H1 (cell line): ENCODE measurements around the gene SNX7. TPM values are rescaled to one million over a fixed set of nuclear protein-coding genes. Genes with fewer than 3 reads are reported as not detected.

Experiments used
- CTCF ChIA-PET: fragments of 300-600 bp; sonication (Branson Sonifier 250); formaldehyde crosslinking; loops from one replicate; lab custom pipeline; 2021; ENCODE audit not compliant: partially characterized antibody; lab: Charles Lee
- POLR2A ChIA-PET: fragments of 300-600 bp; sonication (Branson Sonifier 250); formaldehyde crosslinking; loops from one replicate; lab custom pipeline; 2021; ENCODE audit warnings: inconsistent platforms; ENCODE audit not compliant: partially characterized antibody; lab: Charles Lee
- DNase-seq, 2 experiments: peaks; one replicate each; pipeline versions ENCODE4 v3.0.0 to v3.0.0-alpha.2; 2010 to 2022; ENCODE audit warnings: low spot score in 2 of 2, low read depth in 1 of 2, mixed read lengths in 1 of 2
- FAIRE-seq: peaks from 2 replicates; lab custom pipeline; 2011; peaks lifted over from hg19 to GRCh38; lab: Jason Lieb, UNC
- H2AFZ ChIP-seq: 2 replicates; pipeline ENCODE4 v1.8.1; 2012; ENCODE audit warnings: low read length, inconsistent platforms
- H2AK5ac ChIP-seq: 2 replicates; pipeline ENCODE4 v1.6.1; 2013; ENCODE audit warnings: low read depth, low read length
- H2BK120ac ChIP-seq: replicated peaks from 2 replicates; pipeline ENCODE3; 2013; ENCODE audit warnings: low read depth, low read length, inconsistent platforms
- H2BK12ac ChIP-seq: 2 replicates; pipeline ENCODE4 v1.6.1; 2013; ENCODE audit warnings: low read depth, low read length
- H2BK15ac ChIP-seq: 2 replicates; pipeline ENCODE4 v1.6.1; 2013; ENCODE audit warnings: low read length
- H2BK20ac ChIP-seq: 2 replicates; pipeline ENCODE4 v1.6.1; 2013; ENCODE audit warnings: low read length
- H2BK5ac ChIP-seq: 2 replicates; pipeline ENCODE4 v1.6.1; 2013; ENCODE audit warnings: low read depth, low read length
- H3K14ac ChIP-seq: 2 replicates; pipeline ENCODE4 v1.6.1; 2013; ENCODE audit warnings: inconsistent platforms; ENCODE audit not compliant: insufficient read length
- H3K18ac ChIP-seq: 2 replicates; pipeline ENCODE4 v1.6.1; 2013; ENCODE audit warnings: low read length; ENCODE audit errors: extremely low read depth
- H3K23ac ChIP-seq: 2 replicates; pipeline ENCODE4 v1.6.1; 2013; ENCODE audit warnings: inconsistent platforms; ENCODE audit not compliant: insufficient read length
- H3K23me2 ChIP-seq: 2 replicates; pipeline ENCODE4 v1.6.1; 2013; ENCODE audit warnings: low read depth, low read length
- H3K27ac ChIP-seq: 2 replicates; pipeline ENCODE4 v1.6.1; 2011; ENCODE audit warnings: low read depth, low read length, inconsistent platforms
- H3K27me3 ChIP-seq, 4 experiments: replicated peaks in 1 of 4; 1 replicate in 1 of 4; 2 replicates in 3 of 4; pipeline versions ENCODE4 v1.6.1 to v1.8.1; 2011 to 2013; ENCODE audit warnings: low read length in 3 of 4, mild to moderate bottlenecking in 3 of 4, inconsistent platforms in 2 of 4, mixed read lengths in 2 of 4, moderate library complexity in 1 of 4; ENCODE audit not compliant: control insufficient read depth in 3 of 4, insufficient read depth in 3 of 4; ENCODE audit errors: extremely low read depth in 1 of 4
- H3K36me3 ChIP-seq, 4 experiments: 2 replicates each; pipeline versions ENCODE4 v1.6.1 to v1.8.1; 2011 to 2013; ENCODE audit warnings: mild to moderate bottlenecking in 4 of 4, low read length in 3 of 4, moderate library complexity in 2 of 4, control low read depth in 1 of 4, inconsistent platforms in 1 of 4; ENCODE audit not compliant: insufficient read depth in 4 of 4, control insufficient read depth in 2 of 4
- H3K4ac ChIP-seq: replicated peaks from 2 replicates; pipeline ENCODE3; 2013; ENCODE audit warnings: low read length, low read depth, mixed read lengths, inconsistent platforms; ENCODE audit not compliant: insufficient read length
- H3K4me1 ChIP-seq, 4 experiments: replicated peaks in 1 of 4; 1 replicate in 1 of 4; 2 replicates in 3 of 4; pipeline versions ENCODE4 v1.6.1 to v1.8.1; 2011 to 2013; ENCODE audit warnings: low read length in 3 of 4, inconsistent platforms in 2 of 4, mixed read lengths in 1 of 4; ENCODE audit not compliant: insufficient read depth in 4 of 4, control insufficient read depth in 3 of 4
- H3K4me2 ChIP-seq, 2 experiments: 2 replicates each; pipeline versions ENCODE4 v1.6.1 to v1.8.1; 2011 to 2013; ENCODE audit warnings: low read depth in 2 of 2, low read length in 2 of 2, control low read depth in 1 of 2, inconsistent platforms in 1 of 2, mild to moderate bottlenecking in 1 of 2; ENCODE audit not compliant: insufficient read depth in 1 of 2
- H3K4me3 ChIP-seq, 4 experiments: fragments of 200-600, 300-600 bp in 1 of 4; sonication (generic), shearing (Covaris generic), sonication (Bioruptor Twin) in 1 of 4; 2 replicates each; pipeline versions ENCODE4 v1.5.1 to v1.8.1; 2011 to 2016; ENCODE audit warnings: low read length in 4 of 4, low read depth in 3 of 4, control low read depth in 2 of 4, inconsistent platforms in 2 of 4, mild to moderate bottlenecking in 2 of 4, mixed read lengths in 1 of 4, moderate library complexity in 1 of 4; ENCODE audit not compliant: insufficient read depth in 2 of 4; ENCODE audit errors: extremely low read depth in 1 of 4
- H3K56ac ChIP-seq: replicated peaks from 2 replicates; pipeline ENCODE3; 2013; ENCODE audit warnings: low read depth, mild to moderate bottlenecking, mixed read lengths, low read length, inconsistent platforms; ENCODE audit not compliant: insufficient read length
- H3K79me1 ChIP-seq: 2 replicates; pipeline ENCODE4 v1.6.1; 2013; ENCODE audit warnings: low read depth, low read length, control low read depth
- H3K79me2 ChIP-seq, 2 experiments: 2 replicates each; pipeline versions ENCODE4 v1.6.1 to v1.8.1; 2012 to 2013; ENCODE audit warnings: low read length in 2 of 2, mild to moderate bottlenecking in 2 of 2, inconsistent platforms in 1 of 2; ENCODE audit not compliant: insufficient read depth in 2 of 2, control insufficient read depth in 1 of 2
- H3K9ac ChIP-seq, 4 experiments: replicated peaks in 1 of 4; 1 replicate in 1 of 4; 2 replicates in 3 of 4; pipeline versions ENCODE4 v1.6.1 to v1.8.1; 2011 to 2013; ENCODE audit warnings: low read depth in 3 of 4, low read length in 3 of 4, control low read depth in 2 of 4, mild to moderate bottlenecking in 2 of 4, moderate library complexity in 2 of 4, inconsistent platforms in 1 of 4; ENCODE audit errors: extremely low read depth in 1 of 4
- H3K9me3 ChIP-seq, 2 experiments: 2 replicates each; pipeline versions ENCODE4 v1.6.1 to v1.8.1; 2012 to 2013; ENCODE audit warnings: mild to moderate bottlenecking in 2 of 2, moderate library complexity in 2 of 2, control low read depth in 1 of 2, inconsistent platforms in 1 of 2, low read depth in 1 of 2, low read length in 1 of 2, mixed read lengths in 1 of 2; ENCODE audit not compliant: insufficient read depth in 2 of 2
- H4K20me1 ChIP-seq, 2 experiments: replicated peaks in 1 of 2; 2 replicates each; pipeline versions ENCODE3 to v1.8.1; 2011 to 2013; ENCODE audit warnings: inconsistent platforms in 2 of 2, low read length in 2 of 2, mild to moderate bottlenecking in 1 of 2; ENCODE audit not compliant: insufficient read depth in 2 of 2, control insufficient read depth in 1 of 2
- H4K5ac ChIP-seq: 2 replicates; pipeline ENCODE4 v1.6.1; 2013; ENCODE audit warnings: low read length, low read depth, mixed read lengths, inconsistent platforms; ENCODE audit not compliant: insufficient read length
- H4K8ac ChIP-seq: 2 replicates; pipeline ENCODE4 v1.8.0; 2013; ENCODE audit warnings: mild to moderate bottlenecking, moderate library complexity, low read length, inconsistent platforms; ENCODE audit not compliant: insufficient read depth; ENCODE audit errors: extremely low read depth
- H4K91ac ChIP-seq: replicated peaks from 2 replicates; pipeline ENCODE3; 2013; ENCODE audit warnings: low read length, mixed read lengths, inconsistent platforms; ENCODE audit not compliant: insufficient read length
- CBX8 ChIP-seq: fragments of 300-800, 300-1000 bp; sonication (generic); IDR thresholded peaks from 2 replicates; pipeline ENCODE4 v1.7.1; 2016; ENCODE audit warnings: low read depth, low read length, borderline replicate concordance
- CEBPB ChIP-seq: IDR thresholded peaks from 2 replicates; pipeline ENCODE4 v1.6.1; 2012; ENCODE audit warnings: low read depth, low read length
- CREB1 ChIP-seq: IDR thresholded peaks from 2 replicates; pipeline ENCODE4 v1.6.1; 2012; ENCODE audit warnings: inconsistent platforms
- EP300 ChIP-seq, 2 experiments: IDR thresholded peaks; 1 replicate in 1 of 2; 2 replicates in 1 of 2; pipeline ENCODE4 v1.6.1; 2011 to 2012; ENCODE audit warnings: low read depth in 2 of 2, low read length in 2 of 2, mild to moderate bottlenecking in 2 of 2, borderline replicate concordance in 1 of 2, inconsistent platforms in 1 of 2, moderate library complexity in 1 of 2
- FOSL1 ChIP-seq: IDR thresholded peaks from 2 replicates; pipeline ENCODE4 v1.6.1; 2011; ENCODE audit warnings: mild to moderate bottlenecking, low read depth, low read length, moderate library complexity; ENCODE audit not compliant: insufficient read depth
- HDAC6 ChIP-seq: IDR thresholded peaks from one replicate; pipeline ENCODE4 v1.7.1; 2012; ENCODE audit warnings: low read depth, mild to moderate bottlenecking, inconsistent platforms, low read length, moderate library complexity
- JUN ChIP-seq: IDR thresholded peaks from 2 replicates; pipeline ENCODE4 v1.6.1; 2011; ENCODE audit warnings: low read depth, mild to moderate bottlenecking, improper control_type of control experiment, low read length
- SP1 ChIP-seq: IDR thresholded peaks from 2 replicates; pipeline ENCODE4 v1.6.1; 2011; ENCODE audit warnings: low read depth, low read length
- TEAD4 ChIP-seq: IDR thresholded peaks from 2 replicates; pipeline ENCODE4 v1.6.1; 2012; ENCODE audit warnings: low read depth, low read length, inconsistent platforms, mixed read lengths
- USF2 ChIP-seq: IDR thresholded peaks from 2 replicates; pipeline ENCODE4 v1.6.1; 2011; ENCODE audit warnings: low read length, improper control_type of control experiment
- polyA plus RNA-seq, 7 experiments: library from polyadenylated mRNA; depleted of rRNA in 3 of 7; stranded (reverse) in 5 of 7; unstranded in 2 of 7; fragments of >200 nt in 5 of 7; fragments of 200-250 nt in 2 of 7; gene quantifications; 1 replicate in 5 of 7; 2 replicates in 1 of 7; 4 replicates in 1 of 7; pipeline versions ENCODE4 v1.2.1 to v1.2.3, GENCODE V29; 2011 to 2013; ENCODE audit warnings: missing spikeins in 2 of 7, mixed read lengths in 2 of 7
- total RNA-seq: library from RNA; stranded (reverse); fragmentation: NEBNext Ultra II Directional; extraction: Animal tissue kit (Norgen Biotek cat#: 25700); gene quantifications from 2 replicates; pipeline ENCODE4 v1.2.1, GENCODE V29; 2021

Gene SNX7
- total and polyA plus RNA-seq, 2 of the 8 experiments (the other 6 are each of a cell fraction or from before 2014, with no cell fraction given) = 9.2 to 23.8 TPM

- H4K20me1 ChIP-seq = no peaks in the 10 kb centered on the region
- no peak overlapping the region for H2BK5ac ChIP-seq
- TF ChIP-seq HDAC6 = no peak
- no peak for TF ChIP-seq FOSL1
- TF ChIP-seq USF2 = no peak
- no peak for TF ChIP-seq JUN
- TF ChIP-seq CEBPB = no peak
- no peak for TF ChIP-seq EP300 (IDR thresholded peaks at IDR 0.05; ENCODE audit: borderline replicate concordance in 1 of 2, low read depth in 2 of 2, low read length in 2 of 2)
- TF ChIP-seq CBX8 = no peak
- TF ChIP-seq TEAD4 = no peak
- no peak for TF ChIP-seq SP1
- no peak for TF ChIP-seq CREB1
- no peak overlapping the region for H3K56ac ChIP-seq
- no peak overlapping the region for H3K4me3 ChIP-seq
- no peak overlapping the region for H3K23ac ChIP-seq
- no peak overlapping the region for H3K4me2 ChIP-seq
- H2BK12ac ChIP-seq = no peak overlapping the region
- H3K36me3 ChIP-seq = no peaks in the 10 kb centered on the region
- no peak overlapping the region for H2AFZ ChIP-seq
- no peak overlapping the region for H2AK5ac ChIP-seq
- no peaks in the 10 kb centered on the region for H3K9me3 ChIP-seq
- FAIRE-seq = no peak
- H2BK15ac ChIP-seq = no peak overlapping the region
- no peak overlapping the region for H3K18ac ChIP-seq
- H3K27me3 ChIP-seq = no peaks in the 10 kb centered on the region
- H3K9ac ChIP-seq = no peak overlapping the region
- H2BK20ac ChIP-seq = no peak overlapping the region
- ChIA-PET CTCF (no interaction called here), POLR2A (no interaction called here)
- no peak overlapping the region for H2BK120ac ChIP-seq
- H4K91ac ChIP-seq = no peak overlapping the region
- peaks cover 0 to 5% of the 10 kb centered on the region in 2 experiments; a peak in 1 of 4 replicates for H3K79me2 ChIP-seq
- no peak overlapping the region for H4K8ac ChIP-seq
- H3K23me2 ChIP-seq = peaks cover 6% of the 10 kb centered on the region; the same call in 1 of the 2 replicates
- DNase-seq = no peak
- H3K27ac ChIP-seq = no peak overlapping the region
- no peak overlapping the region for H3K4ac ChIP-seq
- no peak overlapping the region for H3K14ac ChIP-seq
- H3K4me1 ChIP-seq = peaks cover 0 to 6% (median 3%) of the 10 kb centered on the region in 4 experiments; a peak in 2 of 7 replicates
- H3K79me1 ChIP-seq = no peaks in the 10 kb centered on the region
- no peak overlapping the region for H4K5ac ChIP-seq
These were observed 1.6 kb upstream of the SNX7 start for GRCh38 chr1:98659879-98660278.
